Upper lobe of right lung (tissue), 1 donor: ENCODE measurements around the gene IER2. TPM values are rescaled to one million over a fixed set of nuclear protein-coding genes. Genes with fewer than 3 reads are reported as not detected.

Experiments used
- ATAC-seq: fragments of 200-7000 bp; cut with Tn5 transposase; one replicate; pipeline ENCODE4 v1.9.1; 2020; ENCODE audit warnings: mild to moderate bottlenecking, moderate library complexity
- DNase-seq: peaks from one replicate; pipeline ENCODE4 v3.0.0-alpha.2; 2020
- H3K27ac ChIP-seq: fragments of 200-600 bp; one replicate; pipeline ENCODE4 v1.8.0; 2022
- H3K27me3 ChIP-seq: fragments of 200-600 bp; one replicate; pipeline ENCODE4 v1.8.0; 2022; ENCODE audit warnings: mild to moderate bottlenecking
- H3K36me3 ChIP-seq: fragments of 200-600 bp; one replicate; pipeline ENCODE4 v1.8.0; 2022
- H3K4me1 ChIP-seq: fragments of 200-600 bp; one replicate; pipeline ENCODE4 v1.8.0; 2022
- H3K4me3 ChIP-seq: fragments of 200-600 bp; one replicate; pipeline ENCODE4 v1.8.0; 2022; ENCODE audit warnings: mild to moderate bottlenecking
- H3K9me3 ChIP-seq: fragments of 200-600 bp; one replicate; pipeline ENCODE4 v1.8.0; 2022
- CTCF ChIP-seq: fragments of 200-600 bp; IDR thresholded peaks from one replicate; pipeline ENCODE4 v1.8.0; 2022; ENCODE audit warnings: antibody characterized with exemption
- intact Hi-C: fragments of 100-400 bp; cut with DNase I; formaldehyde crosslinking; loops from one replicate; pipeline ENCODE4 v1.11.0; 2022
- total RNA-seq: library from RNA; stranded (reverse); fragmentation: NEBNext Ultra II Directional; extraction: Animal tissue kit (Norgen Biotek cat#: 25700); gene quantifications from one replicate; pipeline ENCODE4 v1.2.1, GENCODE V29; 2021
- donor health status: DM: no; HTN: yes; CAD: no; lungs with severe emphysema.

Gene IER2
- total RNA-seq, 1 donor from 2014 or later = 104 TPM

- Histone ChIP-seq H3K27ac (peak overlapping the region; percentile 68), H3K9me3 (no peaks in the 10 kb centered on the region), H3K4me1 (peaks cover 35% of the 10 kb centered on the region), H3K4me3 (peak overlapping the region; percentile 92), H3K36me3 (peaks cover 28% of the 10 kb centered on the region), H3K27me3 (no peaks in the 10 kb centered on the region)
- intact Hi-C loops = no loop called here
- ATAC-seq = no peak
- TF ChIP-seq CTCF = no peak
- DNase-seq = no peak
Measured at GRCh38 chr19:13117176-13117771, 32.9 kb upstream of the IER2 start.

- TF ChIP-seq CTCF = no peak
- DNase-seq (peak; percentile 95), ATAC-seq (peak; percentile 93)
- Histone ChIP-seq H3K4me1 (peaks cover 35% of the 10 kb centered on the region), H3K27me3 (no peaks in the 10 kb centered on the region), H3K27ac (peak within 1 kb of the TSS; percentile 68), H3K9me3 (no peaks in the 10 kb centered on the region), H3K36me3 (peaks cover 23% of the 10 kb centered on the region), H3K4me3 (peak within 1 kb of the TSS; percentile 92)
- intact Hi-C loops = no loop called here
Measured at GRCh38 chr19:13117772-13118423, 32.3 kb upstream of the IER2 start, which contains the start of gene NACC1. TSS of gene NACC1 (plus strand) at chr19:13118264. CDS start at chr19:13135208, 16,944 bp downstream.

GRCh38 chr19:13118424-13119193 lies 31.6 kb upstream of the IER2 start:
- Histone ChIP-seq H3K4me3 (peak overlapping the region; percentile 88), H3K9me3 (no peaks in the 10 kb centered on the region), H3K27ac (peak overlapping the region; percentile 60), H3K4me1 (peaks cover 35% of the 10 kb centered on the region), H3K36me3 (peaks cover 15% of the 10 kb centered on the region), H3K27me3 (no peaks in the 10 kb centered on the region)
- DNase-seq (peak; percentile 91), ATAC-seq (peak; percentile 54)
- no peak for TF ChIP-seq CTCF
- intact Hi-C loops = no loop called here

- DNase-seq (no peak), ATAC-seq (no peak)
- no peak overlapping the region for H3K27ac ChIP-seq
- peaks cover 6% of the 10 kb centered on the region for H3K36me3 ChIP-seq
- no peaks in the 10 kb centered on the region for H3K27me3 ChIP-seq
- peaks cover 35% of the 10 kb centered on the region for H3K4me1 ChIP-seq
- intact Hi-C loops = no loop called here
- H3K4me3 ChIP-seq = peak overlapping the region; percentile 88
- TF ChIP-seq CTCF = no peak
- no peaks in the 10 kb centered on the region for H3K9me3 ChIP-seq
Measured at GRCh38 chr19:13119627-13120026, 30.6 kb upstream of the IER2 start.

GRCh38 chr19:13120031-13120430 lies 30.2 kb upstream of the IER2 start:
- intact Hi-C loops = no loop called here
- no peaks in the 10 kb centered on the region for H3K9me3 ChIP-seq
- ATAC-seq = no peak
- TF ChIP-seq CTCF = no peak
- H3K27ac ChIP-seq = no peak overlapping the region
- H3K4me3 ChIP-seq = peak overlapping the region; percentile 88
- DNase-seq = no peak
- peaks cover 2% of the 10 kb centered on the region for H3K36me3 ChIP-seq
- no peaks in the 10 kb centered on the region for H3K27me3 ChIP-seq
- H3K4me1 ChIP-seq = peaks cover 35% of the 10 kb centered on the region
